Neural cell (in vitro differentiated cells): ENCODE measurements around the gene NKD2. TPM values are rescaled to one million over a fixed set of nuclear protein-coding genes. Genes with fewer than 3 reads are reported as not detected.

Source experiments
- H2AFZ ChIP-seq: fragments of 200-600, 300-800 bp; sonication (generic), shearing (Covaris generic); 2 replicates; pipeline ENCODE4 v1.6.0; 2014; ENCODE audit warnings: low read depth, mild to moderate bottlenecking, antibody characterized with exemption, low read length, moderate library complexity
- H3F3A ChIP-seq: fragments of 200-600 bp; shearing (Covaris generic); 2 replicates; pipeline ENCODE4 v1.6.1; 2016; ENCODE audit warnings: mild to moderate bottlenecking, moderate library complexity, mixed read lengths, antibody characterized with exemption, low read length; ENCODE audit not compliant: insufficient read depth, poor library complexity, severe bottlenecking
- H3K27ac ChIP-seq: fragments of 200-600, 300-800 bp; sonication (generic), shearing (Covaris generic); 2 replicates; pipeline ENCODE4 v1.5.1; 2014; ENCODE audit warnings: mild to moderate bottlenecking, low read length, moderate library complexity
- H3K27me3 ChIP-seq: fragments of 300-800, 200-600 bp; sonication (generic), shearing (Covaris generic); 2 replicates; pipeline ENCODE4 v1.6.0; 2014; ENCODE audit warnings: mild to moderate bottlenecking, low read depth, low read length, moderate library complexity; ENCODE audit not compliant: insufficient read depth
- H3K36me3 ChIP-seq: fragments of 300-800, 200-600 bp; sonication (generic), shearing (Covaris generic); 2 replicates; pipeline ENCODE4 v1.5.1; 2014; ENCODE audit warnings: mild to moderate bottlenecking, antibody characterized with exemption, low read length, moderate library complexity; ENCODE audit not compliant: insufficient read depth
- H3K4me2 ChIP-seq: fragments of 300-800, 200-600 bp; sonication (generic), shearing (Covaris generic); 2 replicates; pipeline ENCODE4 v1.6.0; 2014; ENCODE audit warnings: mild to moderate bottlenecking, low read length
- H3K4me3 ChIP-seq: fragments of 300-800, 200-600 bp; sonication (generic), shearing (Covaris generic); 2 replicates; pipeline ENCODE4 v1.5.1; 2014; ENCODE audit warnings: mild to moderate bottlenecking, low read length, moderate library complexity
- H3K79me2 ChIP-seq: fragments of 200-600 bp; shearing (Covaris generic); replicated peaks from 2 replicates; pipeline ENCODE4 v1.6.0; 2014; ENCODE audit warnings: mild to moderate bottlenecking, low read length, moderate library complexity; ENCODE audit not compliant: insufficient read depth
- H3K9ac ChIP-seq: fragments of 300-800, 200-600 bp; sonication (generic), shearing (Covaris generic); 2 replicates; pipeline ENCODE4 v1.6.1; 2016; ENCODE audit warnings: mild to moderate bottlenecking, low read length, mixed read lengths
- H3K9me2 ChIP-seq: fragments of 200-600 bp; shearing (Covaris generic); 2 replicates; pipeline ENCODE4 v1.6.1; 2016; ENCODE audit warnings: mild to moderate bottlenecking, low read length, mixed read lengths; ENCODE audit not compliant: insufficient read depth
- H3K9me3 ChIP-seq: fragments of 200-600, 300-800 bp; sonication (generic), shearing (Covaris generic); 2 replicates; pipeline ENCODE4 v1.6.1; 2016; ENCODE audit warnings: mild to moderate bottlenecking, mixed run types, low read length, moderate library complexity, mixed read lengths
- H4K20me1 ChIP-seq: fragments of 200-600 bp; shearing (Covaris generic); 2 replicates; pipeline ENCODE4 v1.6.1; 2016; ENCODE audit warnings: mild to moderate bottlenecking, mixed run types; ENCODE audit not compliant: insufficient read depth
- EP300 ChIP-seq: fragments of 450-650 bp; conservative IDR thresholded peaks from 2 replicates; pipeline ENCODE4 v1.6.1; 2014; ENCODE audit warnings: antibody characterized with exemption, mild to moderate bottlenecking, moderate library complexity; ENCODE audit not compliant: poor library complexity, severe bottlenecking
- EZH2 ChIP-seq: fragments of 200-600, 300-800 bp; shearing (Covaris generic), sonication (generic); IDR thresholded peaks from 2 replicates; pipeline ENCODE4 v1.6.1; 2014; ENCODE audit warnings: antibody characterized with exemption, low read length, borderline replicate concordance, mild to moderate bottlenecking; ENCODE audit not compliant: insufficient read depth, poor library complexity, severe bottlenecking
- MXI1 ChIP-seq: fragments of 450-650 bp; conservative IDR thresholded peaks from 2 replicates; pipeline ENCODE4 v1.6.1; 2014; ENCODE audit warnings: antibody characterized with exemption, mild to moderate bottlenecking; ENCODE audit not compliant: poor library complexity, severe bottlenecking
- POLR2AphosphoS5 ChIP-seq: IDR thresholded peaks from 2 replicates; pipeline ENCODE4 v1.6.1; 2012
- RAD21 ChIP-seq: fragments of 450-650 bp; conservative IDR thresholded peaks from 2 replicates; pipeline ENCODE4 v1.6.1; 2014; ENCODE audit warnings: antibody characterized with exemption, mild to moderate bottlenecking, moderate library complexity
- REST ChIP-seq: IDR thresholded peaks from 2 replicates; pipeline ENCODE4 v1.6.1; 2012; ENCODE audit warnings: borderline replicate concordance
- SMC3 ChIP-seq: fragments of 450-650 bp; conservative IDR thresholded peaks from 2 replicates; pipeline ENCODE4 v1.6.1; 2014; ENCODE audit warnings: antibody characterized with exemption, mild to moderate bottlenecking, moderate library complexity; ENCODE audit not compliant: poor library complexity
- TAF1 ChIP-seq: IDR thresholded peaks from 2 replicates; pipeline ENCODE4 v1.6.1; 2012; ENCODE audit warnings: low read depth
- polyA plus RNA-seq: library from polyadenylated mRNA; depleted of rRNA; stranded (reverse); fragments of >200 nt; gene quantifications from 2 replicates; pipeline ENCODE4 v1.2.3, GENCODE V29; 2014
- TF ChIP-seq, protein P1 (sequence below): fragments of 450-650 bp; IDR thresholded peaks from 2 replicates; pipeline ENCODE4 v1.5.1; 2014; ENCODE audit warnings: antibody characterized with exemption, mild to moderate bottlenecking, moderate library complexity; ENCODE audit not compliant: poor library complexity, severe bottlenecking

Gene NKD2
- polyA plus RNA-seq, 1 donor from 2014 or later: 7.2 TPM

- no peaks in the 10 kb centered on the region for H3F3A ChIP-seq
- no peak overlapping the region for H3K4me3 ChIP-seq
- H3K27me3 ChIP-seq: no peaks in the 10 kb centered on the region
- H3K9ac ChIP-seq: no peak overlapping the region
- H3K9me3 ChIP-seq: no peaks in the 10 kb centered on the region
- no peaks in the 10 kb centered on the region for H3K79me2 ChIP-seq
- no peaks in the 10 kb centered on the region for H4K20me1 ChIP-seq
- no peaks in the 10 kb centered on the region for H3K9me2 ChIP-seq
- TF ChIP-seq EZH2 (no peak), TAF1 (no peak), MXI1 (no peak), EP300 (no peak), REST (no peak), RAD21 (no peak), SMC3 (no peak), POLR2AphosphoS5 (no peak)
- TF ChIP-seq, protein P1, sequence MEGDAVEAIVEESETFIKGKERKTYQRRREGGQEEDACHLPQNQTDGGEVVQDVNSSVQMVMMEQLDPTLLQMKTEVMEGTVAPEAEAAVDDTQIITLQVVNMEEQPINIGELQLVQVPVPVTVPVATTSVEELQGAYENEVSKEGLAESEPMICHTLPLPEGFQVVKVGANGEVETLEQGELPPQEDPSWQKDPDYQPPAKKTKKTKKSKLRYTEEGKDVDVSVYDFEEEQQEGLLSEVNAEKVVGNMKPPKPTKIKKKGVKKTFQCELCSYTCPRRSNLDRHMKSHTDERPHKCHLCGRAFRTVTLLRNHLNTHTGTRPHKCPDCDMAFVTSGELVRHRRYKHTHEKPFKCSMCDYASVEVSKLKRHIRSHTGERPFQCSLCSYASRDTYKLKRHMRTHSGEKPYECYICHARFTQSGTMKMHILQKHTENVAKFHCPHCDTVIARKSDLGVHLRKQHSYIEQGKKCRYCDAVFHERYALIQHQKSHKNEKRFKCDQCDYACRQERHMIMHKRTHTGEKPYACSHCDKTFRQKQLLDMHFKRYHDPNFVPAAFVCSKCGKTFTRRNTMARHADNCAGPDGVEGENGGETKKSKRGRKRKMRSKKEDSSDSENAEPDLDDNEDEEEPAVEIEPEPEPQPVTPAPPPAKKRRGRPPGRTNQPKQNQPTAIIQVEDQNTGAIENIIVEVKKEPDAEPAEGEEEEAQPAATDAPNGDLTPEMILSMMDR: no peak
- H3K36me3 ChIP-seq: no peaks in the 10 kb centered on the region
- no peak overlapping the region for H3K4me2 ChIP-seq
- no peak overlapping the region for H3K27ac ChIP-seq
- H2AFZ ChIP-seq: no peak overlapping the region
These were observed 25.2 kb downstream of the NKD2 start for GRCh38 chr5:1033606-1034420.

DNA sequence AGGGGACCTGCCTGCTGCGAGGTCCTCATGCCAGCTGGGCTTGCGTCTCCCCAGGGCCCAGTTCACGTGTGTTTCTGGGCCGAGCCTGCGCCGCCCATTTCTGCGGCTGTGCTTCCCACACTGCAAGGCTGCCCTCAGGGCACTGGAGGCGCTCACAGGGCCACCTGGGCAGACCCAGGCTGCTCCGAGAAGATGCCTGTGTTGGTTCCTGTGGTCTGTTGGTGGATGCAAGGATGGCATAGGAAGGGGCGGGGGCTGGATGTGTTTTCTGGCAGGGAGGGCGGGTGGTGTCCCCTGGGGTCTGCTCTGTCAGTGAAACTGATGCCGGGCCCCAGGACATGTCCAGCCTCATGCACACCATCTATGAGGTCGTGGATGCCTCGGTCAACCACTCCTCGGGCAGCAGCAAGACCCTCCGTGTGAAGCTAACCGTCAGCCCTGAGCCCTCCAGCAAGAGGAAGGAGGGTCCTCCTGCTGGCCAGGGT, 25.9 kb downstream of the NKD2 start:
- no peak overlapping the region for H3K4me3 ChIP-seq
- no peak overlapping the region for H3K4me2 ChIP-seq
- no peaks in the 10 kb centered on the region for H3K9me3 ChIP-seq
- no peaks in the 10 kb centered on the region for H3K36me3 ChIP-seq
- no peak overlapping the region for H2AFZ ChIP-seq
- no peak overlapping the region for H3K9ac ChIP-seq
- H3F3A ChIP-seq: no peaks in the 10 kb centered on the region
- H4K20me1 ChIP-seq: no peaks in the 10 kb centered on the region
- H3K27ac ChIP-seq: no peak overlapping the region
- TF ChIP-seq RAD21 (no peak), POLR2AphosphoS5 (no peak), SMC3 (no peak), REST (no peak), EZH2 (no peak), TAF1 (no peak), MXI1 (no peak), EP300 (no peak)
- TF ChIP-seq, protein P1: no peak
- H3K9me2 ChIP-seq: no peaks in the 10 kb centered on the region
- H3K27me3 ChIP-seq: no peaks in the 10 kb centered on the region
- H3K79me2 ChIP-seq: no peaks in the 10 kb centered on the region
